ENCODE data around the gene CFAP161. TPM values are rescaled to one million over a fixed set of nuclear protein-coding genes. Genes with fewer than 3 reads are reported as not detected.
A peak's percentile ranks its signal among the peaks of the same experiment; 100 is the strongest.

Gene CFAP161
- total and polyA plus RNA-seq, 8 donors: 0.08 to 0.25 (median 0.16) TPM; not detected in 1

DNA sequence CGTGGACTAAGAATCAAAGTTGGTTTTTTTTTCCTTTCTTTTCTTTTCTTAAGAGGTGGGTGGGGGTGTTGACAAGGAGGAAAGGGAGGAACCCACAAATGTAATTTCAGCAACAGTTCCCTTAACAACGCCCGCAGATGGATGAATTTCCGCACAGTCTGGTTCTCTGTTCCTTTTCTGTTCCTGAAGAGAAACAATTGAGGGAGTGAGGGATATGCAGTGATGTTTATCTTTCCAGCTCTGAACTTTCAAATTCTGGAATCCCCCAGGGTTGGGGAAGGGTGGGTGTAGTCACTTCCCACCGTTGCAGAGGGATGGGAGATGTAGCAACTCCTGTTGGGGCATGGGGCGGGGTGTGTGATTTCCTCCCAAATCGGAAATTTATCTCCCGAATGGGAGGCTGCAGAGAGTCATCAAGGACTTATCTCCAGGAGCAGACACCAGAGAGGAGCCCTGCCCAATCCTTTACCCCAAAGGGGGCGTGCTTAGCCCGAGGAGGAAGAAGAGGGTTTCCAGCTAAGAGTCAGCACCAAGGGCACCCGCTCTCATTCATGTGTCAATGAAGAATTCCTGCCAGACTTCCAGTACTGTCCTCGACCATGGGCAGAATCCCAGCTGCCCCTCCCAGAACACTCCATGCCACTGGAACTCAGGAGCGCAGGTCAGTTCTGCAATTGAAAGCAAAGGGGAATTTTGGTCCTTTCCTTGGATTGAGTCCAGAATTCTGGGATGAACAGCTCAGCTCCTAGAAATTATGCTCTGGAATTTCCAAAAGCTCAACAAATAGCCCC is 35.0 kb upstream of the CFAP161 start:
- Histone ChIP-seq H3K27me3 (no peaks in the 10 kb centered on the region), H3K9me3 (no peaks in the 10 kb centered on the region), H3K36me3 (no peaks in the 10 kb centered on the region), H3K4me1 (peaks cover 0 to 3% (median 0%) of the 10 kb centered on the region in 3 donors), H3K27ac (no peak overlapping the region), H3K4me3 (no peak overlapping the region)
- FAIRE-seq: no peak
- 55 to 58% methylated on average over 13 of the region's 13 CpGs for WGBS, 2 donors
- peak in 2 of 4 donors; percentile 26 to 40 for ATAC-seq
- no peak for TF ChIP-seq CTCF (IDR thresholded peaks at IDR 0.05)
- intact Hi-C loops (cut with DNase I): no loop called here
- no peak for DNase-seq

- FAIRE-seq (no peak), DNase-seq (no peak), ATAC-seq (peak in 1 of 4 donors; percentile 12)
- H3K9me3 ChIP-seq: no peaks in the 10 kb centered on the region
- H3K4me1 ChIP-seq: peaks cover 0 to 3% (median 0%) of the 10 kb centered on the region in 3 donors
- no peaks in the 10 kb centered on the region for H3K27me3 ChIP-seq
- no peak overlapping the region for H3K4me3 ChIP-seq
- intact Hi-C loops (cut with DNase I): loop anchor here in 1 of 3 donors (10.0 kb wide), 1 partner anchor 163 kb away; no protein-coding TSS in a partner anchor
- no peak for TF ChIP-seq CTCF (IDR thresholded peaks at IDR 0.05)
- no peaks in the 10 kb centered on the region for H3K36me3 ChIP-seq
- H3K27ac ChIP-seq: no peak overlapping the region
- 59 to 63% methylated on average over 7 of the region's 7 CpGs for WGBS, 2 donors
These were observed 31.9 kb upstream of the CFAP161 start for GRCh38 chr15:81101894-81102815.

DNA sequence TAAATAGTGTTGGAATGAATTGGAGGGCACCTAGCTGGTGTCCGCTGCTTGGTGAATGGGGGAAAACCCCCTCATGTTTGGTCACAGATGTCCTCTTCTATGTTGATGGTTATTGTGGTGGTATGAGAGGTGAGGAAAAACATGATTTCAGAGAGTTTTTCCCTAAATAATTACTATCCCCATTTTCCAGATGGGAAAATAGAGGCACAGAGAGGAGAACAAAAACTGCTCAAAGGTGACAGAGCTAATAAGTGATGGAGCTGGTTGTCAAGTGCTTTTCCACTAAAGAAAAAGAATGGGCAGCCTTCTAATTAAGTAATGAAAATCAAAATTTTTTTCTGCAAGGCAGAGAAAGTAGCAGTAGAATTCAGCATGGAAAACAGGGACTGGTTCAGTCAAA is 30.2 kb upstream of the CFAP161 start:
- H3K4me3 ChIP-seq: no peak overlapping the region
- no peaks in the 10 kb centered on the region for H3K27me3 ChIP-seq
- intact Hi-C loops (cut with DNase I): loop anchor here in 1 of 3 donors (10.0 kb wide), 1 partner anchor 161 kb away; no protein-coding TSS in a partner anchor
- no peaks in the 10 kb centered on the region for H3K9me3 ChIP-seq
- ATAC-seq: no peak
- no peaks in the 10 kb centered on the region for H3K36me3 ChIP-seq
- no peak for FAIRE-seq
- DNase-seq: no peak
- no peak for TF ChIP-seq CTCF (IDR thresholded peaks at IDR 0.05)
- peaks cover 0 to 3% (median 0%) of the 10 kb centered on the region in 3 donors for H3K4me1 ChIP-seq
- WGBS, 2 donors: 96 to 100% methylated on average over 1 of the region's 1 CpG
- no peak overlapping the region for H3K27ac ChIP-seq

GRCh38 chr15:81105545-81105944 is 28.5 kb upstream of the CFAP161 start:
- no peak overlapping the region for H3K27ac ChIP-seq
- no peaks in the 10 kb centered on the region for H3K9me3 ChIP-seq
- no peak overlapping the region for H3K4me3 ChIP-seq
- intact Hi-C loops (cut with DNase I): loop anchor here (5.0 to 10.0 kb wide), 2 partner anchors 159 to 162 kb away; no protein-coding TSS in a partner anchor
- 57 to 61% methylated on average over 4 of the region's 4 CpGs for WGBS, 2 donors
- FAIRE-seq: no peak
- no peak for TF ChIP-seq CTCF (IDR thresholded peaks at IDR 0.05)
- no peak for DNase-seq
- peaks cover 0 to 3% (median 0%) of the 10 kb centered on the region in 3 donors for H3K4me1 ChIP-seq
- no peak for ATAC-seq
- H3K36me3 ChIP-seq: no peaks in the 10 kb centered on the region
- H3K27me3 ChIP-seq: no peaks in the 10 kb centered on the region
